ENCODE measurements around the gene HBG2. TPM values are rescaled to one million over a fixed set of nuclear protein-coding genes. Genes with fewer than 3 reads are reported as not detected.

The HBG2 gene
- total and polyA plus RNA-seq, 2 experiments from 2014 or later = not detected

DNA sequence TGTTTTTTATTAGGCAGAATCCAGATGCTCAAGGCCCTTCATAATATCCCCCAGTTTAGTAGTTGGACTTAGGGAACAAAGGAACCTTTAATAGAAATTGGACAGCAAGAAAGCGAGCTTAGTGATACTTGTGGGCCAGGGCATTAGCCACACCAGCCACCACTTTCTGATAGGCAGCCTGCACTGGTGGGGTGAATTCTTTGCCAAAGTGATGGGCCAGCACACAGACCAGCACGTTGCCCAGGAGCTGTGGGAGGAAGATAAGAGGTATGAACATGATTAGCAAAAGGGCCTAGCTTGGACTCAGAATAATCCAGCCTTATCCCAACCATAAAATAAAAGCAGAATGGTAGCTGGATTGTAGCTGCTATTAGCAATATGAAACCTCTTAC, 29.1 kb downstream of the HBG2 start (continued):
- no peak for TF ChIP-seq EZH2phosphoT487 (IDR thresholded peaks at IDR 0.05; ENCODE audit: unreplicated experiment)
- no peak for TF ChIP-seq ZNF331 (CRISPR knock-in tag; IDR thresholded peaks at IDR 0.05; ENCODE audit: low read depth)
- no peak for TF ChIP-seq EZH2 (IDR thresholded peaks at IDR 0.05; ENCODE audit: low read depth, unreplicated experiment)

DNA sequence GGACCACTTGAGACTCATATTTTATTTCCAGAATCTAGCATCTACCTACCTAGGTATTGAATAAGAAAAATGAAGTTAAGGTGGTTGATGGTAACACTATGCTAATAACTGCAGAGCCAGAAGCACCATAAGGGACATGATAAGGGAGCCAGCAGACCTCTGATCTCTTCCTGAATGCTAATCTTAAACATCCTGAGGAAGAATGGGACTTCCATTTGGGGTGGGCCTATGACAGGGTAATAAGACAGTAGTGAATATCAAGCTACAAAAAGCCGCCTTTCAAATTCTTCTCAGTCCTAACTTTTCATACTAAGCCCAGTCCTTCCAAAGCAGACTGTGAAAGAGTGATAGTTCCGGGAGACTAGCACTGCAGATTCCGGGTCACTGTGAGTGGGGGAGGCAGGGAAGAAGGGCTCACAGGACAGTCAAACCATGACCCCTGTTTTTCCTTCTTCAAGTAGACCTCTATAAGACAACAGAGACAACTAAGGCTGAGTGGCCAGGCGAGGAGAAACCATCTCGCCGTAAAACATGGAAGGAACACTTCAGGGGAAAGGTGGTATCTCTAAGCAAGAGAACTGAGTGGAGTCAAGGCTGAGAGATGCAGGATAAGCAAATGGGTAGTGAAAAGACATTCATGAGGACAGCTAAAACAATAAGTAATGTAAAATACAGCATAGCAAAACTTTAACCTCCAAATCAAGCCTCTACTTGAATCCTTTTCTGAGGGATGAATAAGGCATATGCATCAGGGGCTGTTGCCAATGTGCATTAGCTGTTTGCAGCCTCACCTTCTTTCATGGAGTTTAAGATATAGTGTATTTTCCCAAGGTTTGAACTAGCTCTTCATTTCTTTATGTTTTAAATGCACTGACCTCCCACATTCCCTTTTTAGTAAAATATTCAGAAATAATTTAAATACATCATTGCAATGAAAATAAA, 29.8 kb downstream of the HBG2 start:
- H3K4me3 ChIP-seq = no peak overlapping the region
- H3K27me3 Mint-ChIP-seq (ENCODE audit: insufficient read depth, low read depth, poor library complexity) = no peaks in the 10 kb centered on the region
- no peak overlapping the region for H3K27ac ChIP-seq (ENCODE audit: low read depth)
- no peak overlapping the region for H3K4me3 Mint-ChIP-seq
- no peaks in the 10 kb centered on the region for H3K36me3 ChIP-seq (ENCODE audit: insufficient read depth)
- no peaks in the 10 kb centered on the region for H3K4me1 Mint-ChIP-seq
- H3K36me3 Mint-ChIP-seq (ENCODE audit: low read depth) = peaks cover 13% of the 10 kb centered on the region; the same call in 2 of the 3 replicates
- no peak overlapping the region for H3K27ac Mint-ChIP-seq
- DNase-seq (ENCODE audit: low spot score) (no peak), ATAC-seq (no peak)
- H3K79me2 ChIP-seq (replicated peaks; ENCODE audit: insufficient read depth) = no peaks in the 10 kb centered on the region
- no peaks in the 10 kb centered on the region for H3K9me2 ChIP-seq (ENCODE audit: insufficient read depth)
- H3K27me3 ChIP-seq (ENCODE audit: insufficient read depth) = no peaks in the 10 kb centered on the region
- H3K4me2 ChIP-seq = no peak overlapping the region
- no peaks in the 10 kb centered on the region for H3K4me1 ChIP-seq (ENCODE audit: insufficient read depth)
- H3F3A ChIP-seq (replicated peaks; ENCODE audit: low read depth) = no peaks in the 10 kb centered on the region
- no peaks in the 10 kb centered on the region for H4K20me1 ChIP-seq (replicated peaks; ENCODE audit: insufficient read depth)
- 0 out of 2 replicates have a peak overlapping the region, but pooled peaks have one; percentile 32 for H2AFZ ChIP-seq
- peaks cover 32% of the 10 kb centered on the region for H3K9me3 Mint-ChIP-seq
- no peak for TF ChIP-seq NANOG (IDR thresholded peaks at IDR 0.05; ENCODE audit: borderline replicate concordance)
- TF ChIP-seq ZNF114 (CRISPR knock-in tag; IDR thresholded peaks at IDR 0.05) = no peak
- no peak for TF ChIP-seq EZH2phosphoT487 (IDR thresholded peaks at IDR 0.05; ENCODE audit: unreplicated experiment)
- TF ChIP-seq EZH2 (IDR thresholded peaks at IDR 0.05; ENCODE audit: low read depth, unreplicated experiment) = no peak
- no peak for TF ChIP-seq ZNF331 (CRISPR knock-in tag; IDR thresholded peaks at IDR 0.05; ENCODE audit: low read depth)
- no peak for TF ChIP-seq STAT1 (IDR thresholded peaks at IDR 0.05; ENCODE audit: unreplicated experiment)
- TF ChIP-seq, protein P1, sequence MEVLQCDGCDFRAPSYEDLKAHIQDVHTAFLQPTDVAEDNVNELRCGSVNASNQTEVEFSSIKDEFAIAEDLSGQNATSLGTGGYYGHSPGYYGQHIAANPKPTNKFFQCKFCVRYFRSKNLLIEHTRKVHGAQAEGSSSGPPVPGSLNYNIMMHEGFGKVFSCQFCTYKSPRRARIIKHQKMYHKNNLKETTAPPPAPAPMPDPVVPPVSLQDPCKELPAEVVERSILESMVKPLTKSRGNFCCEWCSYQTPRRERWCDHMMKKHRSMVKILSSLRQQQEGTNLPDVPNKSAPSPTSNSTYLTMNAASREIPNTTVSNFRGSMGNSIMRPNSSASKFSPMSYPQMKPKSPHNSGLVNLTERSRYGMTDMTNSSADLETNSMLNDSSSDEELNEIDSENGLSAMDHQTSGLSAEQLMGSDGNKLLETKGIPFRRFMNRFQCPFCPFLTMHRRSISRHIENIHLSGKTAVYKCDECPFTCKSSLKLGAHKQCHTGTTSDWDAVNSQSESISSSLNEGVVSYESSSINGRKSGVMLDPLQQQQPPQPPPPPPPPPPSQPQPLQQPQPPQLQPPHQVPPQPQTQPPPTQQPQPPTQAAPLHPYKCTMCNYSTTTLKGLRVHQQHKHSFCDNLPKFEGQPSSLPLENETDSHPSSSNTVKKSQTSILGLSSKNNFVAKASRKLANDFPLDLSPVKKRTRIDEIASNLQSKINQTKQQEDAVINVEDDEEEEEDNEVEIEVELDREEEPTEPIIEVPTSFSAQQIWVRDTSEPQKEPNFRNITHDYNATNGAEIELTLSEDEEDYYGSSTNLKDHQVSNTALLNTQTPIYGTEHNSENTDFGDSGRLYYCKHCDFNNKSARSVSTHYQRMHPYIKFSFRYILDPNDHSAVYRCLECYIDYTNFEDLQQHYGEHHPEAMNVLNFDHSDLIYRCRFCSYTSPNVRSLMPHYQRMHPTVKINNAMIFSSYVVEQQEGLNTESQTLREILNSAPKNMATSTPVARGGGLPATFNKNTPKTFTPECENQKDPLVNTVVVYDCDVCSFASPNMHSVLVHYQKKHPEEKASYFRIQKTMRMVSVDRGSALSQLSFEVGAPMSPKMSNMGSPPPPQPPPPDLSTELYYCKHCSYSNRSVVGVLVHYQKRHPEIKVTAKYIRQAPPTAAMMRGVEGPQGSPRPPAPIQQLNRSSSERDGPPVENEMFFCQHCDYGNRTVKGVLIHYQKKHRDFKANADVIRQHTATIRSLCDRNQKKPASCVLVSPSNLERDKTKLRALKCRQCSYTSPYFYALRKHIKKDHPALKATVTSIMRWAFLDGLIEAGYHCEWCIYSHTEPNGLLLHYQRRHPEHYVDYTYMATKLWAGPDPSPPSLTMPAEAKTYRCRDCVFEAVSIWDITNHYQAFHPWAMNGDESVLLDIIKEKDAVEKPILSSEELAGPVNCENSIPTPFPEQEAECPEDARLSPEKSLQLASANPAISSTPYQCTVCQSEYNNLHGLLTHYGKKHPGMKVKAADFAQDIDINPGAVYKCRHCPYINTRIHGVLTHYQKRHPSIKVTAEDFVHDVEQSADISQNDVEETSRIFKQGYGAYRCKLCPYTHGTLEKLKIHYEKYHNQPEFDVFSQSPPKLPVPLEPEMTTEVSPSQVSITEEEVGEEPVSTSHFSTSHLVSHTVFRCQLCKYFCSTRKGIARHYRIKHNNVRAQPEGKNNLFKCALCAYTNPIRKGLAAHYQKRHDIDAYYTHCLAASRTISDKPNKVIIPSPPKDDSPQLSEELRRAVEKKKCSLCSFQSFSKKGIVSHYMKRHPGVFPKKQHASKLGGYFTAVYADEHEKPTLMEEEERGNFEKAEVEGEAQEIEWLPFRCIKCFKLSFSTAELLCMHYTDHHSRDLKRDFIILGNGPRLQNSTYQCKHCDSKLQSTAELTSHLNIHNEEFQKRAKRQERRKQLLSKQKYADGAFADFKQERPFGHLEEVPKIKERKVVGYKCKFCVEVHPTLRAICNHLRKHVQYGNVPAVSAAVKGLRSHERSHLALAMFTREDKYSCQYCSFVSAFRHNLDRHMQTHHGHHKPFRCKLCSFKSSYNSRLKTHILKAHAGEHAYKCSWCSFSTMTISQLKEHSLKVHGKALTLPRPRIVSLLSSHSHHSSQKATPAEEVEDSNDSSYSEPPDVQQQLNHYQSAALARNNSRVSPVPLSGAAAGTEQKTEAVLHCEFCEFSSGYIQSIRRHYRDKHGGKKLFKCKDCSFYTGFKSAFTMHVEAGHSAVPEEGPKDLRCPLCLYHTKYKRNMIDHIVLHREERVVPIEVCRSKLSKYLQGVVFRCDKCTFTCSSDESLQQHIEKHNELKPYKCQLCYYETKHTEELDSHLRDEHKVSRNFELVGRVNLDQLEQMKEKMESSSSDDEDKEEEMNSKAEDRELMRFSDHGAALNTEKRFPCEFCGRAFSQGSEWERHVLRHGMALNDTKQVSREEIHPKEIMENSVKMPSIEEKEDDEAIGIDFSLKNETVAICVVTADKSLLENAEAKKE (CRISPR knock-in tag; IDR thresholded peaks at IDR 0.05) = no peak
- TF ChIP-seq, protein P2, sequence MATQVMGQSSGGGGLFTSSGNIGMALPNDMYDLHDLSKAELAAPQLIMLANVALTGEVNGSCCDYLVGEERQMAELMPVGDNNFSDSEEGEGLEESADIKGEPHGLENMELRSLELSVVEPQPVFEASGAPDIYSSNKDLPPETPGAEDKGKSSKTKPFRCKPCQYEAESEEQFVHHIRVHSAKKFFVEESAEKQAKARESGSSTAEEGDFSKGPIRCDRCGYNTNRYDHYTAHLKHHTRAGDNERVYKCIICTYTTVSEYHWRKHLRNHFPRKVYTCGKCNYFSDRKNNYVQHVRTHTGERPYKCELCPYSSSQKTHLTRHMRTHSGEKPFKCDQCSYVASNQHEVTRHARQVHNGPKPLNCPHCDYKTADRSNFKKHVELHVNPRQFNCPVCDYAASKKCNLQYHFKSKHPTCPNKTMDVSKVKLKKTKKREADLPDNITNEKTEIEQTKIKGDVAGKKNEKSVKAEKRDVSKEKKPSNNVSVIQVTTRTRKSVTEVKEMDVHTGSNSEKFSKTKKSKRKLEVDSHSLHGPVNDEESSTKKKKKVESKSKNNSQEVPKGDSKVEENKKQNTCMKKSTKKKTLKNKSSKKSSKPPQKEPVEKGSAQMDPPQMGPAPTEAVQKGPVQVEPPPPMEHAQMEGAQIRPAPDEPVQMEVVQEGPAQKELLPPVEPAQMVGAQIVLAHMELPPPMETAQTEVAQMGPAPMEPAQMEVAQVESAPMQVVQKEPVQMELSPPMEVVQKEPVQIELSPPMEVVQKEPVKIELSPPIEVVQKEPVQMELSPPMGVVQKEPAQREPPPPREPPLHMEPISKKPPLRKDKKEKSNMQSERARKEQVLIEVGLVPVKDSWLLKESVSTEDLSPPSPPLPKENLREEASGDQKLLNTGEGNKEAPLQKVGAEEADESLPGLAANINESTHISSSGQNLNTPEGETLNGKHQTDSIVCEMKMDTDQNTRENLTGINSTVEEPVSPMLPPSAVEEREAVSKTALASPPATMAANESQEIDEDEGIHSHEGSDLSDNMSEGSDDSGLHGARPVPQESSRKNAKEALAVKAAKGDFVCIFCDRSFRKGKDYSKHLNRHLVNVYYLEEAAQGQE (IDR thresholded peaks at IDR 0.05; ENCODE audit: unreplicated experiment) = no peak
- TF ChIP-seq, protein P3, sequence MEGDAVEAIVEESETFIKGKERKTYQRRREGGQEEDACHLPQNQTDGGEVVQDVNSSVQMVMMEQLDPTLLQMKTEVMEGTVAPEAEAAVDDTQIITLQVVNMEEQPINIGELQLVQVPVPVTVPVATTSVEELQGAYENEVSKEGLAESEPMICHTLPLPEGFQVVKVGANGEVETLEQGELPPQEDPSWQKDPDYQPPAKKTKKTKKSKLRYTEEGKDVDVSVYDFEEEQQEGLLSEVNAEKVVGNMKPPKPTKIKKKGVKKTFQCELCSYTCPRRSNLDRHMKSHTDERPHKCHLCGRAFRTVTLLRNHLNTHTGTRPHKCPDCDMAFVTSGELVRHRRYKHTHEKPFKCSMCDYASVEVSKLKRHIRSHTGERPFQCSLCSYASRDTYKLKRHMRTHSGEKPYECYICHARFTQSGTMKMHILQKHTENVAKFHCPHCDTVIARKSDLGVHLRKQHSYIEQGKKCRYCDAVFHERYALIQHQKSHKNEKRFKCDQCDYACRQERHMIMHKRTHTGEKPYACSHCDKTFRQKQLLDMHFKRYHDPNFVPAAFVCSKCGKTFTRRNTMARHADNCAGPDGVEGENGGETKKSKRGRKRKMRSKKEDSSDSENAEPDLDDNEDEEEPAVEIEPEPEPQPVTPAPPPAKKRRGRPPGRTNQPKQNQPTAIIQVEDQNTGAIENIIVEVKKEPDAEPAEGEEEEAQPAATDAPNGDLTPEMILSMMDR (conservative IDR thresholded peaks at IDR 0.05; ENCODE audit: low read depth in 2 of 2) = no peak
- TF ChIP-seq, protein P4, sequence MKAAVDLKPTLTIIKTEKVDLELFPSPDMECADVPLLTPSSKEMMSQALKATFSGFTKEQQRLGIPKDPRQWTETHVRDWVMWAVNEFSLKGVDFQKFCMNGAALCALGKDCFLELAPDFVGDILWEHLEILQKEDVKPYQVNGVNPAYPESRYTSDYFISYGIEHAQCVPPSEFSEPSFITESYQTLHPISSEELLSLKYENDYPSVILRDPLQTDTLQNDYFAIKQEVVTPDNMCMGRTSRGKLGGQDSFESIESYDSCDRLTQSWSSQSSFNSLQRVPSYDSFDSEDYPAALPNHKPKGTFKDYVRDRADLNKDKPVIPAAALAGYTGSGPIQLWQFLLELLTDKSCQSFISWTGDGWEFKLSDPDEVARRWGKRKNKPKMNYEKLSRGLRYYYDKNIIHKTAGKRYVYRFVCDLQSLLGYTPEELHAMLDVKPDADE (IDR thresholded peaks at IDR 0.05) = no peak

Data from GM23338 (cell line).